GM18907 (cell line): ENCODE data around the gene FGD5.

Source experiments
- ATAC-seq: cut with Tn5 transposase; IDR thresholded peaks from one replicate; pipeline ENCODE4 v1.9.1; 2021; ENCODE audit warnings: mild to moderate bottlenecking, moderate library complexity; ENCODE audit not compliant: unreplicated experiment

FGD5 gene

DNA sequence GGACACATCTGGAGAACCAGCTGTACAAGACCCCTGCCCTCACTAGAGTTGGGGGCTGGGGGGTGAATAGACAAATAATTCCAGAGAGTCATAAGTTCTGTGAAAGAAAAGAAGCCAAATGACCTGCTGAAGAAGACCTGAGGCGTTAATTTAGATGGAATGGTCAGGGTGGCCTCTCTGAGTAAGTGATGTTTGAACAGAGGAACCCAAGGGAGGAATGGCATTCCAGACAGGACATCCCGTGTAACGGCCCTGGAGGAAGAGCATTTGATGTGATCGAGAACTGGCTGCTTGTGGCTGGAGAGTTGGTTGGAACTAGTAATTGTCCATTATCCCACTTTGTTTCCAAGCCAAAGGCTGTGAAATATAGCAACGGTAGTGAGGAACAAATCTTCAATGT lies 130.4 kb downstream of the FGD5 start:
- ATAC-seq, result no peak

GRCh38 chr3:14950274-14950673 lies 131.5 kb downstream of the FGD5 start:
- no peak for ATAC-seq

GRCh38 chr3:14957153-14957552 lies 138.4 kb downstream of the FGD5 start:
- ATAC-seq, result no peak

- ATAC-seq, result peak; percentile 41
These were observed 139.2 kb downstream of the FGD5 start for GRCh38 chr3:14957925-14958324.

- ATAC-seq, result peak; percentile 45
These were observed 140.7 kb downstream of the FGD5 start for GRCh38 chr3:14959359-14959943.

DNA sequence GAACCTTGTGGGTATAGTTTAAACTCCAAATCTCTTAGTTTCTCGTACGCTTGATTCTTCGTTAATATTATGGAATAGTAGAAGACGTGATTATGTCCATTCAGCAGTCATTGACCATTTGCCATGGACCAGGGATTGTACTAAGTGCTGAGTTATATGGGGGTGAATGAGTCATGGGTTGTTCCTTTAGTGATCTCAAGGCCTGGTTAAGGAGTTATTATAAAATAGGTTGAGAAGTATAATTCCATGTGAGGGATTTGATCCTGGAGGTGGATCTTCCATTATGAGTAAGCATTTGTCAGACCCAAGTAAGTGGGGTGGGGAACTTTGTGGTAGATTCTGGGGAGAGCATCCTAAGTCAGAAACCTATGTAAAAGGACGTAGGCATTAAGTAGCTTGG lies 144.0 kb downstream of the FGD5 start:
- no peak for ATAC-seq

DNA sequence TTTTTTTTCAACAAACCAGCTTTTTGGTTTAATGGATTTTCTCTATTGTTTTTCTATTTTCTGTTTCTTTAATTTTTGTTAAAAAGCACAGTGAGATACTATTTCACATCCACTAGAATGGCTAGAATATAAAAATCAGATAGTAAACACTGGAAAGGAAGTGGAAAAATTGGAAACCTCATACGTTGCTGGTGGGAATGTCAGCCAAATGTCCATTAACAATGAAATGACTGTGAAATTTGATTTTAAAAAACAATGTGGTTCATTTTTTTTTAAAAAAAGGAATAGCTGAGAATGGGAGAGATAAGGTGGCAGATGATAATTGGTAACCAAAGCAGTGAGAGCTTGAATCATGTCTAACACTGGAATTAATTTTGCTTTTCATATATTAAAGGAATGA lies 148.5 kb downstream of the FGD5 start:
- ATAC-seq, result no peak

- no peak for ATAC-seq
These were observed 150.9 kb downstream of the FGD5 start for GRCh38 chr3:14969671-14970070.

- no peak for ATAC-seq
These were observed 157.6 kb downstream of the FGD5 start for GRCh38 chr3:14976317-14976716.

GRCh38 chr3:14980689-14981088 lies 161.9 kb downstream of the FGD5 start:
- ATAC-seq, result no peak
